Testis (tissue), 3 donors: ENCODE data around the gene BDKRB2. TPM values are rescaled to one million over a fixed set of nuclear protein-coding genes. Genes with fewer than 3 reads are reported as not detected.

Source experiments
- DNase-seq: peaks from one replicate; pipeline ENCODE4 v3.0.0-alpha.2; 2019
- H3K27ac ChIP-seq, 2 donors: fragments of 200-600 bp; sonication (generic); one replicate each; pipeline ENCODE4 v1.5.1; 2019
- H3K27me3 ChIP-seq: fragments of 200-600 bp; sonication (generic); one replicate; pipeline ENCODE4 v1.5.1; 2019
- H3K36me3 ChIP-seq: fragments of 200-600 bp; sonication (generic); one replicate; pipeline ENCODE4 v1.5.1; 2017; ENCODE audit warnings: low read depth; ENCODE audit errors: missing control alignments
- H3K4me1 ChIP-seq: fragments of 200-600 bp; sonication (generic); one replicate; pipeline ENCODE4 v1.5.1; 2019
- H3K4me3 ChIP-seq, 2 donors: fragments of 200-600 bp; sonication (generic); one replicate each; pipeline ENCODE4 v1.5.1; 2017 to 2019
- H3K9me3 ChIP-seq: fragments of 200-600 bp; sonication (generic); one replicate; pipeline ENCODE4 v1.5.1; 2017
- CTCF ChIP-seq, 3 experiments: fragments of 450-650 bp in 2 of 3; fragments of 200-600 bp in 1 of 3; sonication (generic) in 1 of 3; IDR thresholded peaks; one replicate each; pipeline ENCODE4 v1.5.1; 2016 to 2019; ENCODE audit warnings: antibody characterized with exemption in 3 of 3, mild to moderate bottlenecking in 2 of 3, moderate library complexity in 1 of 3
- POLR2A ChIP-seq: fragments of 450-650 bp; IDR thresholded peaks from one replicate; pipeline ENCODE4 v1.6.1; 2017; ENCODE audit warnings: antibody characterized with exemption, mild to moderate bottlenecking, moderate library complexity
- WGBS, 2 donors: methylation state at CpG; one replicate each; pipeline ENCODE4 v1.1.5; 2018; 5-methylcytosine and 5-hydroxymethylcytosine counted together
- intact Hi-C: fragments of 100-400 bp; cut with DNase I; formaldehyde crosslinking; loops from one replicate; pipeline ENCODE4 v1.15.1; 2023; ENCODE audit warnings: low total_unique reads
- polyA plus RNA-seq: library from polyadenylated mRNA; stranded (reverse); fragments of 350-450 nt; fragmentation: Illumina TruSeq; extraction: RNeasy Lipid Tissue Mini Kit (QIAGEN cat#74804); gene quantifications from one replicate; pipeline ENCODE4 v1.2.3, GENCODE V29; 2014; ENCODE audit warnings: low read depth, low replicate concordance; ENCODE audit not compliant: insufficient read depth
- total RNA-seq, 2 donors: library from RNA; depleted of rRNA; stranded (reverse); fragments of >200 nt; gene quantifications; one replicate each; pipeline ENCODE4 v1.2.3, GENCODE V29; 2016

Gene BDKRB2
- total and polyA plus RNA-seq, 3 donors from 2014 or later, result 0.63 to 2.9 (median 0.87) TPM

- no peaks in the 10 kb centered on the region for H3K4me1 ChIP-seq
- 86 to 89% methylated on average over 10 of the region's 10 CpGs for WGBS, 2 donors
- intact Hi-C loops, result no loop called here
Observed at GRCh38 chr14:96194262-96194656, 10.4 kb upstream of the BDKRB2 start.

GRCh38 chr14:96194657-96195431 is 9.8 kb upstream of the BDKRB2 start:
- Histone ChIP-seq H3K27me3 (no peaks in the 10 kb centered on the region), H3K9me3 (no peaks in the 10 kb centered on the region), H3K27ac (no peak overlapping the region), H3K4me3 (no peak overlapping the region), H3K36me3 (no peaks in the 10 kb centered on the region), H3K4me1 (no peaks in the 10 kb centered on the region)
- TF ChIP-seq POLR2A (no peak), CTCF (IDR thresholded peaks at IDR 0.05) (no peak)
- 73 to 77% methylated on average over 8 to 11 of the region's 11 CpGs for WGBS, 2 donors
- intact Hi-C loops, result no loop called here
- DNase-seq, result no peak

More at GRCh38 chr14:96194262-96194656, 10.4 kb upstream of the BDKRB2 start:
- Histone ChIP-seq H3K4me3 (no peak overlapping the region), H3K27me3 (no peaks in the 10 kb centered on the region), H3K36me3 (no peaks in the 10 kb centered on the region), H3K9me3 (no peaks in the 10 kb centered on the region), H3K27ac (no peak overlapping the region)
- no peak for DNase-seq
- TF ChIP-seq POLR2A, result no peak
- no peak for TF ChIP-seq CTCF (IDR thresholded peaks at IDR 0.05)

- WGBS, 2 donors, result 61 to 89% methylated on average over 4 to 8 of the region's 8 CpGs
- Histone ChIP-seq H3K9me3 (no peaks in the 10 kb centered on the region), H3K27me3 (no peaks in the 10 kb centered on the region), H3K36me3 (no peaks in the 10 kb centered on the region), H3K4me1 (no peaks in the 10 kb centered on the region), H3K27ac (no peak overlapping the region), H3K4me3 (no peak overlapping the region)
- no peak for TF ChIP-seq CTCF (IDR thresholded peaks at IDR 0.05)
- TF ChIP-seq POLR2A, result no peak
- intact Hi-C loops, result no loop called here
- no peak for DNase-seq
Observed at GRCh38 chr14:96195441-96196081, 9.1 kb upstream of the BDKRB2 start.

- H3K27me3 ChIP-seq, result no peaks in the 10 kb centered on the region
- H3K27ac ChIP-seq, result no peak overlapping the region
- DNase-seq, result no peak
- H3K9me3 ChIP-seq, result no peaks in the 10 kb centered on the region
- no peak for TF ChIP-seq CTCF (IDR thresholded peaks at IDR 0.05)
- H3K4me1 ChIP-seq, result no peaks in the 10 kb centered on the region
- H3K36me3 ChIP-seq, result no peaks in the 10 kb centered on the region
- no peak overlapping the region for H3K4me3 ChIP-seq
- WGBS, 2 donors, result 90 to 95% methylated on average over 20 of the region's 20 CpGs
- intact Hi-C loops, result no loop called here
Observed at GRCh38 chr14:96197163-96197852, 7.3 kb upstream of the BDKRB2 start.
